CD4-positive, alpha-beta T cell treated with Interleukin-2 at 100 ng/mL for 4 hours (primary cell): ENCODE measurements around the gene URGCP.

Source experiments
- DNase-seq: peaks from one replicate; pipeline ENCODE4 v3.0.0-alpha.2; 2020; ENCODE audit warnings: low spot score

URGCP gene

DNA sequence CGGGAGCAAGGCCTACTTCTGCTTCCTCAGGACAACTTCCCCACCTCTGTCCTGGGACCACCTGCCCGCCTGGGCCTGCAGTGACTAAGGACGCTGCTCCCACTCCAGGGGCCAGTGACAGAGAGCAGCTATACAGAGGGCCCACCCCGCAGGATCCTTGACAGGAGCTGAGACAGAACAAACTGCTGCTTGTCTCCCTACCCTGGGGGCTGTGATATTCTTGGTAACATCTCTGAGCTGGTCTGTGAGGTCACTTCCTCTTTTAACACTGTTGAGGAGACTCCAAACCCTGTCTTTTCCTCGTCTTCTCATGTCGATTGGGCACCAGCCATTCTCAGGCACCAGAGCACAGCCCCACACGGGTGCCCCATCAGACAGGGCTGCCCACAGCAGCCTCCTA lies 30.2 kb downstream of the URGCP start:
- DNase-seq, result no peak

DNA sequence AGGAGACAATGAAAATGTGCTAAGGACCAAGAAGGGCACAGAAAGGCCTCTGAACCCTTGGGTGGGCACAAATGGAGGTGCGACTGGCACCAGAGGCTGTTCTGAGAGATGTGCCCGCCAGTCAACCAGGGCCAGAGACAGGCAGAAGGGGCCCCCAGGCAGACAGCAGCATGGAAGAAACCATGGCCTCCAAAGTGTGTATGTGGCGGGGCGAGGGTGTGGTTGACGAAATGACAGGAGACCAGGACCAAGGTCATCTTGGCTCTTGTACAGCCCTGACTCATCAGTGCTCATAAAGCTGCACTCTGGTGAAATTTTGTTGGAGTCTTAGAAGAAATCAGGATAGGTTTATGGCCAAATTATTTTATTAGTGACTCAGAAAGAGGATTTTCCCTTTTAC lies 33.1 kb downstream of the URGCP start:
- DNase-seq, result no peak

DNA sequence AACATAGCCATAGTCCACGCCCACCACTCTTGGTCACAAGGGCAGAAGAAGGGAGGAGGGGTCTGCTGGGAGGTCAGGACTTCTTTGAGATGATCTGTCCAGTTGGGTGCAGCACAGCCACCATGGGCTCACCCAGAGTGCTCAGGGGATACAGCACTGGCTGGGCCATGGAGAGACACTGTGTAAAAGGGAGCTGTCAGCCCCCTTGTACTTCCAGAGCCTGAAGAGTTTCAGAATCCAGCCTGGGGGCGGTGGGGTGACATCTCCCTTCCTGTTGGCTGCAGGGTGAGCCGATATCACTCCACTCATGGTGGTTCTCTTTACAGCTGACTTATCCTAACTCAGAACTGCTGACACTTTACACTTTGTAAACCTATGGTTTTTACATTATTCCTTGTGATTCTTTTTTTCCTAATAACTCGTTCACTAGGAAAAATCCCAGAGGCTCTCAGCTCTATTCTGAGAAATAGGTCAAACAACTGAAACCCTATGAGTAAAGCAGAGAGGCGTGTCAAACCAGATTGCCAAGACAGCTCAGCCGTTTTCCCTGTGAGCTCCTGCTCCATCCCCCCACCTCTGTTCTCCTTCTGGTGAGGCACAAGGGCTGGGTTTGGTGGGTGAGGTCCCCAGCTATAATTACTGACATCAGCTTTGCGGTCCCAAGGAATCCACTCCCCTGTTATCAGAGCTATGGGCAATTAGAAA lies 33.8 kb downstream of the URGCP start:
- no peak for DNase-seq

DNA sequence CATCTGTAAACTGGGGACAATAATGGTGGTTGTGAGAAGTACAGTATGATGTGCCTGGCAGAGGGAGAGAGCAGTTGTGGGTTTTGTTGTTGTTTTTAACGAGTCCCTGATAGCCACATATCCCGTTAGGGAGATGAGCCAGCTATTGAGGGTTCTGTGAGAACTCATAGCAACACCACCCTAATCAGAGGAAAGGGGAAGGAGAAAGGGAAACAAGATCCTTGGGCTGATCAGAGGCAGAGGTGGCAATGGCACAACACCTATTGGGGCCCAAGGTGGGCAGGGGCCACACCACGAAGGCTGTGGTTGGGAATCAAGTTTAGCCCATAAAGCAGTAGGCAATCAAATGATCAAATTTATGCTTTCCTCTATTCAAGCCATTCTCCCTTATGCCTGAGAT lies 35.3 kb downstream of the URGCP start:
- DNase-seq, result no peak

DNA sequence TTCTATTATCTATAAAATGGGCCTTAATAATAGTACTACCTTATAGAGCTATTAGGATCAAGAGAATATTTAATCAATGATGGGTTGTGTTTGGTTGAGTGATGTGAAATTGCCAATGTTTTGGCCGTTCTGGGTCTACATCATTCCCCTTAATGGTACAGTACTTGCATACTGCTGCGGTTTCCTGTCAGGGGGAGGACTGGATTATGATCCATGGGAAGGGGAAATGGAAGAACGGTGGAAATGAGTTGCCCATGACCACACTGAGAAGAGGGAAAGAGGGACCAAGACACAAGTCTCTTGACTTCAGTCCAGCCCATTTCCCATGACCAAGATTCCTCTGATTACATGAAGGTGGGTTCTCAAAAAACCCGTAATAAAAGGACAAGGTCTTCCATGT lies 36.1 kb downstream of the URGCP start:
- DNase-seq, result no peak

DNA sequence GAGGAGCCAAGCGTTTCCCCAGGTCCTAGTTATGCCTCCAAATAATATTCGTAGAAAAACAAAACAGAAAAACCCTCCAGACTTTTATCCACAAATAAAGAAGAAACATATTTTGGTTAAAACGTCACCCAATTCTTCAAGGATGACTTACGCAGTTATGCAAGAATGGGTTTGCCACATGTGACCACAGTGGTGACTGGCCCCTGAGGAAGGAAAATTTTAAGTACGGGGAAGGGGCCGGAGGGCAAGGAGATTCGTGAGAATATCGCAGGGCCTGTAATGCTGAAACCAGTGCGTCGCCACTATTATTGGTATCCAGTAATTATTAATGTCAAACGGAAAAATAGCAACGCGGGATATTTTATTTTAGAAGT lies 36.5 kb downstream of the URGCP start:
- DNase-seq, result peak; percentile 10

DNA sequence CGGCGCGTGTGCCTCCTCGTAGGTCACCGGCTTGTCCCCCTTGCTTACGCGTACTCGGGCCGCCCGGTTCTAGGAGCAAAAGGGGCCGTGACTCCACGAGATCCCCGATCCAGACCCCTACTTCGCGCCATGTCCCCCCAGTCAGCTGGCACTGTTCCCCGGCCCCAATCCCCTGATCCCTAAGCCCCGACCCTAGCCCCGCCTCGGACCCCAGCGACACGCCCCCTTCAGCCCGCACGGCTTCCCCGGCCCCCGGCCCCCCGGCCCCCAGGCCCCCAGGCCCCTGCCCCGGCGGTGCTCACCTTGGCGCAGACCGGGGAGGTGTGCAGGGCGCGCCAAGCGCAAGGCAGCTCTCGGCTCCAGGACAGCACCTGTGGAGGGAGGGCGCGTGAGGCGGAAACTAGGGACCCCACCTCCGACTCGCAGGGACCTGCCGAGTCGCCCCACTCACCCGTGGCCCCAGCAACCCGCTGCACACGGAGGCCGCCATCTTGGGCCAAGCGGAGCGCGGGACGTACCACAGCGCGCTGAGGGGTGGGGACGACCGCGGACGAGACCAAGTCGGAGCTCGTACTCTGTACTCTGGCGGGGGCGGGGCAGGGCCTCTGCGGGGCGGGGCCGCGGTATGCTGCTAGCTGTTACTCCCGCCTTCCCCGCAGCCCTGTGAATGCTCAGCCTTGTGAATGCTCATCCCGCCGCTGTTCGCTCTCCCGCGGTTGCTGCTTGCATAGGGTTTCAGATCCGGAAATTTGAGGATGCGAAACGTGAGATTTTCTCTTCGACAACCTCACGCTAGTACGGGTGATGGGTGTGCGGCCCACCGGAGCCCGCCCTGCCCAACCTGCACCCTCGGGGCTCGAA lies 37.2 kb downstream of the URGCP start, which contains the start of gene MRPS24:
Gene MRPS24, minus strand, starts transcription at position 512 of the 861 bp plus-strand sequence. Its CDS starts 22 bp downstream, at position 490.
- peak; percentile 95 for DNase-seq

DNA sequence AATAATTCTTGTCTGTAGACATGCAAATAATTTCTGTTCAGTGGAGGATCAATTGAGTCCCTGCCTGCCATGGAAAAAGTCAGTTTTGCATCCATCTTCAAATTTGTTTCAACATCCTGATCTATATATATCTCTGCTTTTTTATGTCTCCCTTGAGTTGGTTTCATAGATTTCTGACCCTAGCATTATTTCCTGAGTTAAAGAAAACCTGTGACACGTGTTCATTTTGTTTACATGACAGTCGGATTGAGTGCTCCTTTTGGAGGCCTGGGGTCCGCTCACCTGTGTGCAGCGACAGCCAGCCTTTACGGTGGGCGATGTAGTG lies 37.8 kb downstream of the URGCP start:
- DNase-seq, result no peak

DNA sequence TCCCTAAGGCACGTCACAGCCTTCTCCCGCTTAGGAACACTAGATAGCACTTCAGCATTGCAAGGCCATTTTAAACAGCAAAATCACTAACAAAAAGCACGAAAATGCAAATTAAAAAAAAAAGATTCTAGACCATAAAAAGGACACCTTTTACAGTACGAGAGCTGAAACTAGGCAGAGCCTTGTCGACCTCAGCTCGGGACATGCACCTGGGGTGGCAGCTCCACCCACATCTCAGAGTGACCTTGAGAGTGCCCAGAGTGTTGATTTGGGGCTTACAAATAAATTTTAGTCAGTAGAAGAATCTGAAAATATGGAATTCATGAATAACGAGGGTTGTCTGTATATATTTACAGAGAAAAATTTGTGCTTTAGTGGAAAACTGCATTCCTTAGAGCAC lies 38.2 kb downstream of the URGCP start:
- DNase-seq, result no peak

DNA sequence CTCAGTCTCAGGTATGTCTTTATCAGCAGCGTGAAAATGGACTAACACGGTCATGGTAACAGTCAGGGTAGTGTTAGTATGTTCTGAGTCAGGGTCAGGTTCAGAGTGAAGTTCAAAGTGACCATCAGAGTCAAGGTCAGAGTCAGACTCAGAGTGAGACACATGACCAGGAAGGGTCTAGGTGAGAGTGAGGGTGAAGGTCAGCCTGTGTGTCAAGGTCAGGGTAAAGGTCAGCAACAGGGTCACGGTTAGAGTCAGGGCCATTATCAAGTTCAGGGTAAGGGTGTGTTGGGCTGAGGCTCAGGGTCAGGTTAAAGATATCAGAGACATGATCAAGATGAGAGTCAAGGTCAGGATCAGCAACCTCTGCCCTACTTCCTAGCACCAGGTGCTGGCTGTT lies 41.1 kb downstream of the URGCP start:
- no peak for DNase-seq

DNA sequence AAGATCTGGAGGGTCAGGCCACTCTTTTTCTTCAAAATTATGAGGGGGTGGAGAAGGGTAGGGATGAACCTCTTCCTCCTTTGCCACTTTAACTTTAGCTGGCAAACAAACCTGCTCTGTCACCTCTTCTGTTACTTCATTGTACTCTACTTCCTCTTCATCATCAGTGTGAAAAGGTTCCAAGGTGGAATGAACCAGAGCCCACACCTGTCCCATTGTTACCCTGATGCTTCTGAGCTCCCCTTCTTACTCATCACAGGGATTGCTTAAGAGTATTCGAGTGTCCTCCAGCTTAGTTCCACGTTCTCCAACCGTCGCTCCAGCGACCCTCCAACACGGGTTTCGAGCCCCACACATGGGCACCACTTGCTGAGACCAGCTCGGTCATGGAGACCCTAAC lies 42.3 kb downstream of the URGCP start:
- no peak for DNase-seq

DNA sequence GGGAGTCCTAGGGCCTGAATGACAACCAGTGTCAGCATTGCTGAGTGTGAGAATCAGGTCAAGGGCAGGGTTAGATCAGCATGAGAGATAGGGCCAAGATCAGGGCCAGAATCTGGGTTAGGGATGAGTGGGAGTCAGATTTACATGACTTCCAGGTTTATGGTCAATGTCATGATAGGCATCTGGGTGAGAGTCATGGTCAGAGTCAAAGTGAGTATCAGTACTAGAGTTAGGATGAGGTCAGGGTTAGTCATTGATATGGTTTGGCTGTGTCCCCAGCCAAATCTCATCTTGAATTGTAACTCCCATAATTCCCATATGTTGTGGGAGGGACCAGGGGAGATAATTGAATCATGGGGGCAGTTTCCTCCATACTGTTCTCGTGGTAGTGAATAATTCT lies 49.4 kb downstream of the URGCP start:
- no peak for DNase-seq

DNA sequence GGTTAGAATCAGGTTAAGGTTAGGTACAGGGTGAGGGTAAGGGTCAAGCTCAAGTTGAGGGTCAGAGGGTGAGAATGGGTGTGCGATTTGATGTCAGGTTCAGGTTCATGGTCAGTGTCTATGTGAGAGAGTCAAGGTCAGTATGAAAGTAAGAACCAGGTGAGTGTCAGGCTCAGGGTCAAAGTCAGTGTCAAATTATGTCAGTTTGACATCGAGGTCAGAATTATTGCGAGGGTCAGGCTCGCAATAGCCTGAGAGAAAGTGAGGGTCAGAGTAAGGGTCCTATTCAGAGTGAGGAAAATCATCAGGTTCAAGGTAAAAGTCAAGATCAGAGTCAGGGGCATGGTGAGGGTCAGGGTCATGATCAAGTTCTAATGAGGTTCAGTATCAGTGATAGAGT lies 50.1 kb downstream of the URGCP start:
- no peak for DNase-seq

DNA sequence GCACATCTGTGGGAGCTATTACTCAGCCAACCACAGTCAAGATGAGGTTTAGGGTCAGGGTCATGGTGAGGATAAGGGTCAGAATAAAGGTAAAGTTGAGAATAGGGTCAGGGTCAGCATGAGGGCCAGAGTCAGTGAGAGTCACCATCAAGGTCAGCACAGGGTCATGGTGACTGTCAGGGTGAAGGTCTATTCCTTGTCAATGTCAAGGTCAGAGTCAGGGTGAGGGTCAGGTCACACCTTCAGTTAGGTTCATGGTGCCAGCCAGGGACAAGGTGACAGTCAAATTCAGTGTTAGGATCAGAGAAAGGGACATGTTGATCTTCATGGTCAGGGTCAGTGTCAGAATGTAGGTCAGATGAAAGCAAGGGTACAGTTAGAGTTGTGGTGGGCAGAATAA lies 51.2 kb downstream of the URGCP start:
- no peak for DNase-seq

DNA sequence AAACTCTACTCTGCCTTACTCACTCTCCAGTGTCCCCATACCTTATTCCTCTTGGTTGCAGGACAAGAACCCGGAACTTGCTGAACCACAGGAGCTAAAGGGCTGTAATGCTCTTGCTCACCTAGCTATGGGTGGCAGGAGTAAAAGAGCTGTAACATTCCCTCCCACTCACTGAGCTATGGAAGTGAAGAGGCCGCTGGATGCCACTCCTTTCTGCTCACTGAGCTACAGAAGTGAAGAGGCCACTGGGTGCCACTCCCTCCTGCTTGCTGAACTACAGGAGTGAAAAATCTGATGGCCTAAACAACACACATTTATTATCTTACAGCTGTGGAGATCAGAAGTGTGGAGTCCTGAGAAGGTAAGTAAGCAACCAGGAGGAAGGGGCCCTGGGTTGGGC lies 54.6 kb downstream of the URGCP start:
- DNase-seq, result no peak

DNA sequence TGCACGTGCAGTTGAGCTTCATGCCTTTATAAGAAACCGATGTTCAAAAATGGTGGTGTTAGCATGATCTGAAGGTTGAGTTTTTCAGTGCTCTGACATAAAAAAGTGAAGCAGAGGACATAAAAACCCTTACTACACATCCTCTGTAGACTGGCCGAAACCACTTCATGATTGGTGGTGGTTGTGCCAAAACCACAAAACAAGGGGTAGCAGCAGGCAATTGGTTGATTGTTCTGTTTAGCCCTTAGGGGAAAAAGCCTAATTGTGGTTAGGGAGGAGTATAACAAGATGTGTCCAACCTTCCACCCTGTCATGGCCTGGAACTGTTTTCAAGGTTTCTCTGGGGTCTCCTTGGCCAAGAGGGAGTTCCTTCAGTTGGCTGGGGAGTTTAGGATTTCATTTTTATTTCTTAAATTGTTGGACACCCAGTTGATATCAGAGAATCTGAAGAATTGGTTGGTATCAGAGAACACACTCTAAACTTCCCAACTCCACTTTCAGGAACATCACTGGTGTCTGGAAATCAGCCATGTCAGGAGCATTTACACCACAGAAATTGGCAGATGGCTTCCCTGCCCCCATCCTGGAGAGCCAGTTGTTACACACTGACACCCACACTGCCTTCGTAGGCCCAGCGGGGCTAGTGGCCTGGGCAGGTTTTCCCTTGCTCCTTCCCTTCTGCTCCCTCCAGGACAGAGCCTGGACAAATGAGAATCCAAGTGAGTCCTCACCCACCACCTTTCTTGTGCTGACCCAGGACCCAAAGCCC lies 55.9 kb downstream of the URGCP start:
- no peak for DNase-seq

DNA sequence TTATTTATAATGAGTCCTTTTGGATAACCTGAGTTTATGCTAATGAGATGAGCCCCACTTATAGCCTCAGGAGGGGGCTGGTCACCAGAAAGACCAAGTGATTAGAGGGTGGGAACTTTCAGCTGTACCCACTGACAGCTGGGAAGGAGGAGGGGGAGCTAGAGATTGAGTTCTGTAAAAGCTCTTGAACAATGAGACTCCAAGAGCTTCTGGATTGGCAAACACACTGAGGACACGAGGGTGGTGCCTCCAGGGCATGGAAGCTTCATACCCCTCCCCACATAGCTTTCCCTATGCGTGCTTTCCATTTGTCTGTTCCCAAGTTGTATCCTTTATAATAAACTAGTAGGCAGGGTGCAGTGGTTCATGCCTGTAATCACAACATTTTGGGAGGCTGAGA lies 57.3 kb downstream of the URGCP start:
- DNase-seq, result no peak

DNA sequence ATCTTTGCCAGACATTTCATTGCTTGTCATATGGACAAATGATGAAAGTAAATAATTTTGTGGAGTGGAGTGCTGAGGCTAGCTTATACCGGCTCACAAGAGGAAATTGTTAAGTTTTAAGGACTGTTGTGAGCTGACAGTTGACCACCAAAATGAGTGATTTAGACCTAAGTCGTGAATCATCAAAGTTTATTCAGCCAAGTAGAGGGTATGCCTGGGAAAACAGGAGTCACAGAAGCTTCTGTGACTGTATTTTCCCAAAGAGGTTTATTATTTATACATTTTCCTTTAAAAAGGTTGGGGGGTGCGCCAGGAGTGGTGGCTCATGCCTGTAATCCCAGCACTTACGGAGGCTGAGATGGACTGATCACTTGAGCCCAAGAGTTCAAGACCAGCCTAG lies 58.9 kb downstream of the URGCP start:
- DNase-seq, result no peak

DNA sequence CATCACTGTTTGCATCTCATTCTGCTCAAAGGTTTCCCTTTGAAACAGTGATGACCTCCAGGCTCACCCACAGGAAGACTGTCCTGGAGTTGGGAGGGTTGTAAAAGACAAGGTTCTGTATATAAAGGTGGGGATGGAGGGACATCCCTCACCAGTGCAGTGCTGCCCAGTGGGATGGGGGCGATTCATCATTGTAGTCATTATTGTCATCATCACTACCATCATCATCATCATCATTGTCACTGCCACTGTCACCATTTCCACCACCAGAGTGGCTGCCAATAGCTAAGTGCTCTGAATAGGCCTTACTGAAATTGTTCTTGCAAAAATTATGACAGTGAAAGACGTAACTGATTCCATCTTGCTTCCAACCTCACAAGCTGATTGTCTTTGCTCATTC lies 61.7 kb downstream of the URGCP start:
- no peak for DNase-seq

DNA sequence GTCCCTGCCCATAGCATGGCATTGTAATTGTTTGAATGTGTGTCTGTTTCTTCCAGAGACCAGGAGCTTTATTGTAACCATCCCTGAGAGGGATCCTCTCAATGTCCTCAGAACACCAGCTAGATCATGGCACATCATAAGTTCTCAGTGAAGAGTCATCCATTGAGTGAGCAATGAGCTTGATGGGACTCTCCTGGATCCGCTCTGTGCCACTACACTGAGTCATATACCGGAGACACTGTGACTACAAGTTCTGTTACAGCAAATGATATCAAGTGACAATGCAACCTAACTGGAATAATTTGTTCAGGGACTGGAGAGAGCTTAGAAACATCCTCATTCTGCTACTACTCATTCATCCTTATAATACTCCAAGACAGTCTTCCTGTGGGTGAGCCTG lies 62.1 kb downstream of the URGCP start:
- no peak for DNase-seq

DNA sequence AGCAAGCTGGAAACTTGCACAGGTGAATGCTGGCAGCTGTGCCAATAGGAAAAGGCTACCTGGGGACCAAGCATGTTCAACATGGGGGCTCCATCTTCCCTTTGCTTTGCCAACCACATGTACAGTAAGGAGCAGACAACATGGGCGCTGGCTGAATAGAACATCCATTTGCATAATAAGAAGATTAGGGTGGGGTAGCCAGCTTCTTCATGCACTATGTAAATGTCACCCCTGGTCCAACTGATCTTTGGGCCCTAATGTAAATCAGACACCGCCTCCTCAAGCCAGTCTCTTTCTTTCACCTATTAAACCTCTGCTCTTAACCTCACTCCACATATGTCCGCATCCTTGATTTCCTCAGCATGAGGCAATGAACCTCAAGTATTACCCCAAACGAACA lies 63.1 kb downstream of the URGCP start:
- no peak for DNase-seq

DNA sequence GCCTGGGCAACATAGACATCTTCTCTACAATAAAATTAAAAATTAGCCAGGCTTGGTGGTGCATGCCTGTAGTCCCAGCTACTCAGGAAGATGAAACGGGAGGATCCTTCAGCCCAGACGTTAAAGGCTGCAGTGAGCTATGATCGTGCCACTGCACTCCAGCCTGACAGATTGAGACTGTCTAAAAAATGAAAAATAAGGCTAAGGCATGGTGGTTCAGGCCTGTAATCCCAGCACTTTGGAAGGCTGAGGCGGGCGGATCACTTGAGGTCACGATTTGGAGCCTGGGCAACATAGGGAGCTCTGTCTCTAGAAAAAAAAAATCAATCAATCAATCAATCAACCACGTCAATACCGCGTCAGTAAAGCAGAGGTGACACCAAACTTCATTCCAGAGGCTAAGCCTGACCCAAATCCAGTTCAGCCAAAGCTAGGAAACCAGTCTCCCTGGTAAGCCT lies 68.2 kb downstream of the URGCP start:
- no peak for DNase-seq
